H1 (cell line): Measurements from ENCODE around the gene LBR. TPM values are rescaled to one million over a fixed set of nuclear protein-coding genes. Genes with fewer than 3 reads are reported as not detected.

ENCODE experiments used
- CTCF ChIA-PET: fragments of 300-600 bp; sonication (Branson Sonifier 250); formaldehyde crosslinking; loops from one replicate; lab custom pipeline; 2021; ENCODE audit not compliant: partially characterized antibody; lab: Charles Lee
- POLR2A ChIA-PET: fragments of 300-600 bp; sonication (Branson Sonifier 250); formaldehyde crosslinking; loops from one replicate; lab custom pipeline; 2021; ENCODE audit warnings: inconsistent platforms; ENCODE audit not compliant: partially characterized antibody; lab: Charles Lee
- DNase-seq, 2 experiments: peaks; one replicate each; pipeline versions ENCODE4 v3.0.0 to v3.0.0-alpha.2; 2010 to 2022; ENCODE audit warnings: low spot score in 2 of 2, low read depth in 1 of 2, mixed read lengths in 1 of 2
- FAIRE-seq: peaks from 2 replicates; lab custom pipeline; 2011; peaks lifted over from hg19 to GRCh38; lab: Jason Lieb, UNC
- H2AFZ ChIP-seq: 2 replicates; pipeline ENCODE4 v1.8.1; 2012; ENCODE audit warnings: low read length, inconsistent platforms
- H2AK5ac ChIP-seq: 2 replicates; pipeline ENCODE4 v1.6.1; 2013; ENCODE audit warnings: low read depth, low read length
- H2BK120ac ChIP-seq: replicated peaks from 2 replicates; pipeline ENCODE3; 2013; ENCODE audit warnings: low read depth, low read length, inconsistent platforms
- H2BK12ac ChIP-seq: 2 replicates; pipeline ENCODE4 v1.6.1; 2013; ENCODE audit warnings: low read depth, low read length
- H2BK15ac ChIP-seq: 2 replicates; pipeline ENCODE4 v1.6.1; 2013; ENCODE audit warnings: low read length
- H2BK20ac ChIP-seq: 2 replicates; pipeline ENCODE4 v1.6.1; 2013; ENCODE audit warnings: low read length
- H2BK5ac ChIP-seq: 2 replicates; pipeline ENCODE4 v1.6.1; 2013; ENCODE audit warnings: low read depth, low read length
- H3K14ac ChIP-seq: 2 replicates; pipeline ENCODE4 v1.6.1; 2013; ENCODE audit warnings: inconsistent platforms; ENCODE audit not compliant: insufficient read length
- H3K18ac ChIP-seq: 2 replicates; pipeline ENCODE4 v1.6.1; 2013; ENCODE audit warnings: low read length; ENCODE audit errors: extremely low read depth
- H3K23ac ChIP-seq: 2 replicates; pipeline ENCODE4 v1.6.1; 2013; ENCODE audit warnings: inconsistent platforms; ENCODE audit not compliant: insufficient read length
- H3K23me2 ChIP-seq: 2 replicates; pipeline ENCODE4 v1.6.1; 2013; ENCODE audit warnings: low read depth, low read length
- H3K27ac ChIP-seq: 2 replicates; pipeline ENCODE4 v1.6.1; 2011; ENCODE audit warnings: low read depth, low read length, inconsistent platforms
- H3K27me3 ChIP-seq, 4 experiments: replicated peaks in 1 of 4; 1 replicate in 1 of 4; 2 replicates in 3 of 4; pipeline versions ENCODE4 v1.6.1 to v1.8.1; 2011 to 2013; ENCODE audit warnings: low read length in 3 of 4, mild to moderate bottlenecking in 3 of 4, inconsistent platforms in 2 of 4, mixed read lengths in 2 of 4, moderate library complexity in 1 of 4; ENCODE audit not compliant: control insufficient read depth in 3 of 4, insufficient read depth in 3 of 4; ENCODE audit errors: extremely low read depth in 1 of 4
- H3K36me3 ChIP-seq, 4 experiments: 2 replicates each; pipeline versions ENCODE4 v1.6.1 to v1.8.1; 2011 to 2013; ENCODE audit warnings: mild to moderate bottlenecking in 4 of 4, low read length in 3 of 4, moderate library complexity in 2 of 4, control low read depth in 1 of 4, inconsistent platforms in 1 of 4; ENCODE audit not compliant: insufficient read depth in 4 of 4, control insufficient read depth in 2 of 4
- H3K4ac ChIP-seq: replicated peaks from 2 replicates; pipeline ENCODE3; 2013; ENCODE audit warnings: low read length, low read depth, mixed read lengths, inconsistent platforms; ENCODE audit not compliant: insufficient read length
- H3K4me1 ChIP-seq, 4 experiments: replicated peaks in 1 of 4; 1 replicate in 1 of 4; 2 replicates in 3 of 4; pipeline versions ENCODE4 v1.6.1 to v1.8.1; 2011 to 2013; ENCODE audit warnings: low read length in 3 of 4, inconsistent platforms in 2 of 4, mixed read lengths in 1 of 4; ENCODE audit not compliant: insufficient read depth in 4 of 4, control insufficient read depth in 3 of 4
- H3K4me2 ChIP-seq, 2 experiments: 2 replicates each; pipeline versions ENCODE4 v1.6.1 to v1.8.1; 2011 to 2013; ENCODE audit warnings: low read depth in 2 of 2, low read length in 2 of 2, control low read depth in 1 of 2, inconsistent platforms in 1 of 2, mild to moderate bottlenecking in 1 of 2; ENCODE audit not compliant: insufficient read depth in 1 of 2
- H3K4me3 ChIP-seq, 4 experiments: fragments of 200-600, 300-600 bp in 1 of 4; sonication (generic), shearing (Covaris generic), sonication (Bioruptor Twin) in 1 of 4; 2 replicates each; pipeline versions ENCODE4 v1.5.1 to v1.8.1; 2011 to 2016; ENCODE audit warnings: low read length in 4 of 4, low read depth in 3 of 4, control low read depth in 2 of 4, inconsistent platforms in 2 of 4, mild to moderate bottlenecking in 2 of 4, mixed read lengths in 1 of 4, moderate library complexity in 1 of 4; ENCODE audit not compliant: insufficient read depth in 2 of 4; ENCODE audit errors: extremely low read depth in 1 of 4
- H3K56ac ChIP-seq: replicated peaks from 2 replicates; pipeline ENCODE3; 2013; ENCODE audit warnings: low read depth, mild to moderate bottlenecking, mixed read lengths, low read length, inconsistent platforms; ENCODE audit not compliant: insufficient read length
- H3K79me1 ChIP-seq: 2 replicates; pipeline ENCODE4 v1.6.1; 2013; ENCODE audit warnings: low read depth, low read length, control low read depth
- H3K79me2 ChIP-seq, 2 experiments: 2 replicates each; pipeline versions ENCODE4 v1.6.1 to v1.8.1; 2012 to 2013; ENCODE audit warnings: low read length in 2 of 2, mild to moderate bottlenecking in 2 of 2, inconsistent platforms in 1 of 2; ENCODE audit not compliant: insufficient read depth in 2 of 2, control insufficient read depth in 1 of 2
- H3K9ac ChIP-seq, 4 experiments: replicated peaks in 1 of 4; 1 replicate in 1 of 4; 2 replicates in 3 of 4; pipeline versions ENCODE4 v1.6.1 to v1.8.1; 2011 to 2013; ENCODE audit warnings: low read depth in 3 of 4, low read length in 3 of 4, control low read depth in 2 of 4, mild to moderate bottlenecking in 2 of 4, moderate library complexity in 2 of 4, inconsistent platforms in 1 of 4; ENCODE audit errors: extremely low read depth in 1 of 4
- H3K9me3 ChIP-seq, 2 experiments: 2 replicates each; pipeline versions ENCODE4 v1.6.1 to v1.8.1; 2012 to 2013; ENCODE audit warnings: mild to moderate bottlenecking in 2 of 2, moderate library complexity in 2 of 2, control low read depth in 1 of 2, inconsistent platforms in 1 of 2, low read depth in 1 of 2, low read length in 1 of 2, mixed read lengths in 1 of 2; ENCODE audit not compliant: insufficient read depth in 2 of 2
- H4K20me1 ChIP-seq, 2 experiments: replicated peaks in 1 of 2; 2 replicates each; pipeline versions ENCODE3 to v1.8.1; 2011 to 2013; ENCODE audit warnings: inconsistent platforms in 2 of 2, low read length in 2 of 2, mild to moderate bottlenecking in 1 of 2; ENCODE audit not compliant: insufficient read depth in 2 of 2, control insufficient read depth in 1 of 2
- H4K5ac ChIP-seq: 2 replicates; pipeline ENCODE4 v1.6.1; 2013; ENCODE audit warnings: low read length, low read depth, mixed read lengths, inconsistent platforms; ENCODE audit not compliant: insufficient read length
- H4K8ac ChIP-seq: 2 replicates; pipeline ENCODE4 v1.8.0; 2013; ENCODE audit warnings: mild to moderate bottlenecking, moderate library complexity, low read length, inconsistent platforms; ENCODE audit not compliant: insufficient read depth; ENCODE audit errors: extremely low read depth
- H4K91ac ChIP-seq: replicated peaks from 2 replicates; pipeline ENCODE3; 2013; ENCODE audit warnings: low read length, mixed read lengths, inconsistent platforms; ENCODE audit not compliant: insufficient read length
- ASH2L ChIP-seq: fragments of 200-600, 300-600 bp; sonication (generic); IDR thresholded peaks from one replicate; pipeline ENCODE4 v1.7.1; 2017; ENCODE audit warnings: low read length
- EGR1 ChIP-seq: IDR thresholded peaks from 2 replicates; pipeline ENCODE4 v1.6.1; 2011; ENCODE audit warnings: low read depth, low read length, borderline replicate concordance
- POLR2A ChIP-seq, 2 experiments: IDR thresholded peaks; 1 replicate in 1 of 2; 2 replicates in 1 of 2; pipeline ENCODE4 v1.6.1; 2011; ENCODE audit warnings: low read depth in 2 of 2, low read length in 2 of 2, mild to moderate bottlenecking in 2 of 2; ENCODE audit errors: control extremely low read depth in 1 of 2
- SP2 ChIP-seq: IDR thresholded peaks from 2 replicates; pipeline ENCODE4 v1.6.1; 2012; ENCODE audit warnings: mild to moderate bottlenecking, low read length, inconsistent platforms
- WGBS, 2 experiments: shearing (Covaris generic) in 1 of 2; methylation state at CpG; one replicate each; pipeline versions ENCODE4 v1.1.6 to v1.1.7; 2013 to 2015; ENCODE audit warnings: low lambda C conversion rate in 2 of 2, mixed read lengths in 2 of 2, inconsistent platforms in 1 of 2, low coverage in 1 of 2, missing lambda C conversion rate in 1 of 2; ENCODE audit not compliant: insufficient replicate concordance in 2 of 2, insufficient coverage in 1 of 2, insufficient read length in 1 of 2; ENCODE audit errors: extremely low coverage in 1 of 2, missing lambda C conversion rate in 1 of 2; 5-methylcytosine and 5-hydroxymethylcytosine counted together
- polyA plus RNA-seq, 7 experiments: library from polyadenylated mRNA; depleted of rRNA in 3 of 7; stranded (reverse) in 5 of 7; unstranded in 2 of 7; fragments of >200 nt in 5 of 7; fragments of 200-250 nt in 2 of 7; gene quantifications; 1 replicate in 5 of 7; 2 replicates in 1 of 7; 4 replicates in 1 of 7; pipeline versions ENCODE4 v1.2.1 to v1.2.3, GENCODE V29; 2011 to 2013; ENCODE audit warnings: missing spikeins in 2 of 7, mixed read lengths in 2 of 7
- total RNA-seq: library from RNA; stranded (reverse); fragmentation: NEBNext Ultra II Directional; extraction: Animal tissue kit (Norgen Biotek cat#: 25700); gene quantifications from 2 replicates; pipeline ENCODE4 v1.2.1, GENCODE V29; 2021
- TF ChIP-seq, protein P1 (sequence below): IDR thresholded peaks from 2 replicates; pipeline ENCODE4 v1.6.1; 2011; ENCODE audit warnings: low read length, improper control_type of control experiment
- TF ChIP-seq, protein P2 (sequence below): IDR thresholded peaks from 2 replicates; pipeline ENCODE4 v1.6.1; 2012; ENCODE audit warnings: inconsistent platforms

The LBR gene
- total and polyA plus RNA-seq, 2 of the 8 experiments (the other 6 are each of a cell fraction or from before 2014, with no cell fraction given) = 32.1 to 89.8 TPM

DNA sequence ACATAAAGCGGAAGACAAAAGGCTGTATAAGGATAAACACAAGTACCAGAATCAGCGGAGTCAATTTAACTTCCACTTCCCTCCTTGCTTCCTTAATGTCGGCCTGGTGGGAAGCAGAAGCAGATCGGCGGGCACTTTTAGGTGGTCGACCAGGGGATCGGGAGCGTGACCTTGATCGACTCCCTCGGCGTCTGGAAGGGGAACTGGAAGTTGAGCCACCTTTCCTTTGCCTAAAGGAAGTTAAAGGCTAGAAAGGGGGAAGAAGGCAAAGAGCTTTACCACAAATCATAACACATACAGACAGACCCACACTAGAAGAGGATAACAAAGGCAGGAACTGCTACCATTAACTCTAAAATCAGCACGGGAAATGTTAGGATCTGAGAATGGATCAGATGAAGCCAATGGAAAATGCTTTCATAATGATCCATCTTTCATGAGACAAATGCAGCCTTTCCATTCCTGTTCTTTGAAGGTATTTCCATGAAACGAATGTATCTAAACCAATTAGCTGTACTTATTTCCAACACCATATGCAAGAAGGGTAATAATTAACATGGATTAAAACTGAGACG, 5.7 kb downstream of the LBR start:
- Histone ChIP-seq H2BK5ac (no peak overlapping the region), H2AK5ac (no peak overlapping the region), H3K23me2 (peaks cover 7% of the 10 kb centered on the region), H3K56ac (no peak overlapping the region), H2BK20ac (no peak overlapping the region), H3K4ac (no peak overlapping the region), H4K91ac (no peak overlapping the region), H3K9me3 (no peaks in the 10 kb centered on the region), H3K79me1 (peaks cover 6% of the 10 kb centered on the region; the same call in 1 of the 2 replicates), H4K5ac (no peak overlapping the region), H3K4me3 (no peak overlapping the region), H2BK120ac (no peak overlapping the region), H3K36me3 (peaks cover 5 to 19% (median 11%) of the 10 kb centered on the region in 4 experiments; a peak in 7 of 8 replicates), H3K18ac (no peak overlapping the region), H3K27me3 (peaks cover 0 to 3% (median 1%) of the 10 kb centered on the region in 4 experiments; a peak in 2 of 7 replicates), H4K8ac (no peak overlapping the region), H2BK15ac (no peak overlapping the region), H2AFZ (no peak overlapping the region), H3K14ac (no peak overlapping the region), H3K4me2 (no peak overlapping the region), H3K9ac (no peak overlapping the region), H4K20me1 (peaks cover 6 to 21% of the 10 kb centered on the region in 2 experiments), H3K79me2 (peaks cover 10 to 59% of the 10 kb centered on the region in 2 experiments), H3K27ac (no peak overlapping the region), H3K4me1 (peaks cover 3 to 13% (median 9%) of the 10 kb centered on the region in 4 experiments), H3K23ac (no peak overlapping the region), H2BK12ac (no peak overlapping the region)
- CTCF ChIA-PET = interaction anchor here (1.0 kb wide), 1 partner anchor 219 kb away, joined by 5 read pairs; no protein-coding TSS in a partner anchor
- DNase-seq (no peak), FAIRE-seq (no peak)
- WGBS, 2 experiments = 91% methylated on average over 14 of the region's 14 CpGs; no CpG with 5 or more reads in 1 of the 2 experiments
- POLR2A ChIA-PET = no interaction called here
- TF ChIP-seq EGR1 = no peak
- TF ChIP-seq, protein P1, sequence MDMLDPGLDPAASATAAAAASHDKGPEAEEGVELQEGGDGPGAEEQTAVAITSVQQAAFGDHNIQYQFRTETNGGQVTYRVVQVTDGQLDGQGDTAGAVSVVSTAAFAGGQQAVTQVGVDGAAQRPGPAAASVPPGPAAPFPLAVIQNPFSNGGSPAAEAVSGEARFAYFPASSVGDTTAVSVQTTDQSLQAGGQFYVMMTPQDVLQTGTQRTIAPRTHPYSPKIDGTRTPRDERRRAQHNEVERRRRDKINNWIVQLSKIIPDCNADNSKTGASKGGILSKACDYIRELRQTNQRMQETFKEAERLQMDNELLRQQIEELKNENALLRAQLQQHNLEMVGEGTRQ = no peak
- TF ChIP-seq POLR2A (IDR thresholded peaks at IDR 0.05; ENCODE audit: control extremely low read depth in 1 of 2, low read depth in 2 of 2, low read length in 2 of 2) = no peak
- TF ChIP-seq, protein P2, sequence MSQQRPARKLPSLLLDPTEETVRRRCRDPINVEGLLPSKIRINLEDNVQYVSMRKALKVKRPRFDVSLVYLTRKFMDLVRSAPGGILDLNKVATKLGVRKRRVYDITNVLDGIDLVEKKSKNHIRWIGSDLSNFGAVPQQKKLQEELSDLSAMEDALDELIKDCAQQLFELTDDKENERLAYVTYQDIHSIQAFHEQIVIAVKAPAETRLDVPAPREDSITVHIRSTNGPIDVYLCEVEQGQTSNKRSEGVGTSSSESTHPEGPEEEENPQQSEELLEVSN = no peak
- TF ChIP-seq ASH2L = no peak
- TF ChIP-seq SP2 = no peak
